ENCODE data around the gene FOLR1. TPM values are rescaled to one million over a fixed set of nuclear protein-coding genes. Genes with fewer than 3 reads are reported as not detected.
A peak's percentile ranks its signal among the peaks of the same experiment; 100 is the strongest.

The FOLR1 gene
- total and polyA plus RNA-seq, 2 of the 4 experiments (the other 2 are of a cell fraction) = 0.24 TPM; not detected in 1

GRCh38 chr11:72179049-72179803 is 12.7 kb upstream of the FOLR1 start:
- 0 out of 2 replicates have a peak overlapping the region, but pooled peaks have one; percentile 25 for H3K23ac ChIP-seq (ENCODE audit: low read depth, low read length)
- H3K56ac ChIP-seq (ENCODE audit: extremely low read depth, insufficient read depth, low read length) = no peak overlapping the region
- no peak overlapping the region; the same call in 1 of the 2 replicates for H3K4ac ChIP-seq (ENCODE audit: low read depth, low read length)
- no peaks in the 10 kb centered on the region for H4K20me1 ChIP-seq (ENCODE audit: insufficient read depth, low read length)
- H3K9ac ChIP-seq (ENCODE audit: low read depth, low read length) = no peak overlapping the region
- H2BK20ac ChIP-seq (ENCODE audit: low read depth, low read length) = 0 out of 2 replicates have a peak overlapping the region, but pooled peaks have one; percentile 43
- in situ Hi-C loops (cut with MboI; ENCODE audit: low sequenced_read_pairs) (no loop called here), dilution Hi-C loops (cut with HindIII; ENCODE audit: low sequenced_read_pairs, unreplicated experiment) (no loop called here), intact Hi-C loops (cut with micrococcal nuclease) (no loop called here)
- TF ChIP-seq RCOR1 (IDR thresholded peaks at IDR 0.05; ENCODE audit: insufficient replicate concordance, low read length) (no peak), CTCF (conservative IDR thresholded peaks at IDR 0.05; ENCODE audit: low read depth, low read length) (no peak), BHLHE40 (IDR thresholded peaks at IDR 0.05; ENCODE audit: low read depth, low read length) (no peak), CEBPB (IDR thresholded peaks at IDR 0.05; ENCODE audit: low read depth, low read length) (no peak)
- 0 out of 2 replicates have a peak overlapping the region, but pooled peaks have one; percentile 13 for H2BK120ac ChIP-seq (ENCODE audit: low read depth, low read length)
- H3K79me1 ChIP-seq (ENCODE audit: low read depth in 1 of 2, low read length in 2 of 2) = no peaks in the 10 kb centered on the region
- ATAC-seq (ENCODE audit: low read depth) (no peak), DNase-seq (no peak)
- H3K18ac ChIP-seq (ENCODE audit: low read depth, low read length) = no peak overlapping the region
- no CpG with 5 or more reads among the region's 7 CpGs for WGBS, 2 experiments (ENCODE audit: extremely low coverage in 2 of 2, insufficient read length in 1 of 2)
- no TSS peak for BruUV-seq (replicated peaks)
- 0 out of 2 replicates have a peak, but pooled peaks cover 1% of the 10 kb centered on the region for H3K4me1 ChIP-seq (ENCODE audit: control insufficient read depth, insufficient read depth, low read length)
- ChIA-PET CTCF (no interaction called here), POLR2A (ENCODE audit: unreplicated experiment) (interaction anchor here (0.7 kb wide), 1 partner anchor 84 kb away, joined by 7 read pairs; no protein-coding TSS in a partner anchor)
- H2AK9ac ChIP-seq (replicated peaks; ENCODE audit: low read depth, low read length, poor library complexity) = no peak overlapping the region
- H3K4me2 ChIP-seq (ENCODE audit: low read depth, low read length) = no peak overlapping the region
- H4K5ac ChIP-seq (ENCODE audit: low read depth, low read length) = no peak overlapping the region
- H2AK5ac ChIP-seq (ENCODE audit: low read depth, low read length) = no peak overlapping the region
- no peaks in the 10 kb centered on the region; the same call in none of the 2 replicates for H3K9me1 ChIP-seq (ENCODE audit: insufficient read depth, low read length)
- H3K36me3 ChIP-seq (ENCODE audit: control insufficient read depth, insufficient read depth, low read length) = no peaks in the 10 kb centered on the region
- no peak overlapping the region for H2AFZ ChIP-seq (replicated peaks; ENCODE audit: low read length, poor library complexity)
- peak overlapping the region; percentile 44; the same call in 1 of the 2 replicates for H3K14ac ChIP-seq (replicated peaks; ENCODE audit: low read depth, low read length)
- H3K27ac ChIP-seq (ENCODE audit: insufficient read depth, low read length) = no peak overlapping the region
- H3K27me3 ChIP-seq (ENCODE audit: control insufficient read depth, insufficient read depth, low read length) = no peaks in the 10 kb centered on the region; the same call in 1 of the 2 replicates
- H2BK5ac ChIP-seq (ENCODE audit: low read depth, low read length, poor library complexity, severe bottlenecking) = no peak overlapping the region
- no peak overlapping the region for H3K4me3 ChIP-seq (ENCODE audit: insufficient read depth, low read depth, low read length)
- no peak overlapping the region; a peak in 1 of 4 replicates for H4K8ac ChIP-seq (ENCODE audit: low read depth in 2 of 2, low read length in 2 of 2)
- peak overlapping the region; percentile 45; the same call in 1 of the 3 replicates for H2BK15ac ChIP-seq (ENCODE audit: low read depth, low read length)
- H4K91ac ChIP-seq (ENCODE audit: insufficient read depth, low read depth, low read length) = no peak overlapping the region; the same call in 1 of the 2 replicates
- no peaks in the 10 kb centered on the region for H3K9me3 ChIP-seq (ENCODE audit: control insufficient read depth, insufficient read depth, low read length)

Measured in IMR-90 (cell line).